Mesodermal cell (in vitro differentiated cells): ENCODE measurements around the gene TBXT.
"Not testable (repeated sequence)": the region's sequence is repeated elsewhere in the genome, so short reads cannot be mapped to it uniquely, and the experiment has no call there.

Experiments
- H3K27ac ChIP-seq: 2 replicates; pipeline ENCODE4 v1.7.0; 2013; ENCODE audit warnings: mild to moderate bottlenecking, low read depth, low read length, moderate library complexity; ENCODE audit not compliant: severe bottlenecking
- H3K36me3 ChIP-seq: 2 replicates; pipeline ENCODE4 v1.7.1; 2013; ENCODE audit warnings: mild to moderate bottlenecking, low read length, moderate library complexity; ENCODE audit not compliant: control insufficient read depth, insufficient read depth
- H3K4me1 ChIP-seq: one replicate; pipeline ENCODE4 v1.7.1; 2013; ENCODE audit warnings: mild to moderate bottlenecking, low read length; ENCODE audit not compliant: insufficient read depth, control insufficient read depth, poor library complexity, severe bottlenecking
- H3K4me3 ChIP-seq: 2 replicates; pipeline ENCODE4 v1.7.0; 2013; ENCODE audit warnings: low read length, control low read depth, mild to moderate bottlenecking; ENCODE audit not compliant: insufficient read depth, poor library complexity, severe bottlenecking; ENCODE audit errors: extremely low read depth
- H3K9me3 ChIP-seq: 2 replicates; pipeline ENCODE4 v1.7.1; 2013; ENCODE audit warnings: mild to moderate bottlenecking, low read length, moderate library complexity; ENCODE audit not compliant: control insufficient read depth
- WGBS, 2 experiments: methylation state at CpG; one replicate each; pipeline ENCODE4 v1.1.5; 2013; ENCODE audit warnings: missing lambda C conversion rate in 2 of 2; ENCODE audit not compliant: insufficient coverage in 2 of 2; 5-methylcytosine and 5-hydroxymethylcytosine counted together

The TBXT gene

GRCh38 chr6:166195860-166196238, 28.2 kb upstream of the TBXT start:
- H3K27ac ChIP-seq = no peak overlapping the region
- no peaks in the 10 kb centered on the region for H3K36me3 ChIP-seq
- H3K4me3 ChIP-seq = no peak overlapping the region
- no peaks in the 10 kb centered on the region for H3K4me1 ChIP-seq
- no peaks in the 10 kb centered on the region for H3K9me3 ChIP-seq
- WGBS, 2 experiments = 87 to 90% methylated on average over 6 to 9 of the region's 10 CpGs

- Histone ChIP-seq H3K27ac (no peak overlapping the region), H3K4me1 (no peaks in the 10 kb centered on the region), H3K36me3 (no peaks in the 10 kb centered on the region), H3K4me3 (no peak overlapping the region), H3K9me3 (no peaks in the 10 kb centered on the region)
- WGBS, 2 experiments = 64 to 75% methylated on average over 10 to 12 of the region's 13 CpGs
Measured at GRCh38 chr6:166194914-166195859, 27.5 kb upstream of the TBXT start.

- H3K4me1 ChIP-seq = no peaks in the 10 kb centered on the region
- no peaks in the 10 kb centered on the region for H3K36me3 ChIP-seq
- no peak overlapping the region for H3K4me3 ChIP-seq
- no peaks in the 10 kb centered on the region for H3K9me3 ChIP-seq
- no peak overlapping the region for H3K27ac ChIP-seq
- 87 to 95% methylated on average over 3 to 5 of the region's 5 CpGs for WGBS, 2 experiments
Measured at GRCh38 chr6:166192557-166192956, 24.9 kb upstream of the TBXT start.

- Histone ChIP-seq H3K4me3 (no peak overlapping the region), H3K27ac (no peak overlapping the region), H3K9me3 (no peaks in the 10 kb centered on the region), H3K4me1 (no peaks in the 10 kb centered on the region), H3K36me3 (no peaks in the 10 kb centered on the region)
- 91 to 92% methylated on average over 6 to 10 of the region's 10 CpGs for WGBS, 2 experiments
Measured at GRCh38 chr6:166192136-166192535, 24.5 kb upstream of the TBXT start.

- 93 to 98% methylated on average over 3 to 4 of the region's 6 CpGs for WGBS, 2 experiments
- no peaks in the 10 kb centered on the region for H3K4me1 ChIP-seq
- no peak overlapping the region for H3K27ac ChIP-seq
- H3K4me3 ChIP-seq = no peak overlapping the region
- H3K9me3 ChIP-seq = no peaks in the 10 kb centered on the region
- no peaks in the 10 kb centered on the region for H3K36me3 ChIP-seq
Measured at GRCh38 chr6:166179704-166180103, 12.1 kb upstream of the TBXT start.

- 91 to 94% methylated on average over 2 of the region's 2 CpGs for WGBS, 2 experiments
- Histone ChIP-seq H3K4me1 (peaks cover 9% of the 10 kb centered on the region), H3K36me3 (no peaks in the 10 kb centered on the region), H3K27ac (no peak overlapping the region), H3K9me3 (no peaks in the 10 kb centered on the region), H3K4me3 (no peak overlapping the region)
Measured at GRCh38 chr6:166176106-166176505, 8.5 kb upstream of the TBXT start.

GRCh38 chr6:166175093-166175492, 7.4 kb upstream of the TBXT start:
- H3K4me1 ChIP-seq = peaks cover 12% of the 10 kb centered on the region
- H3K4me3 ChIP-seq, H3K36me3 ChIP-seq, H3K27ac ChIP-seq, H3K9me3 ChIP-seq: not testable (repeated sequence)
- no CpG with 5 or more reads among the region's 3 CpGs for WGBS, 2 experiments

DNA sequence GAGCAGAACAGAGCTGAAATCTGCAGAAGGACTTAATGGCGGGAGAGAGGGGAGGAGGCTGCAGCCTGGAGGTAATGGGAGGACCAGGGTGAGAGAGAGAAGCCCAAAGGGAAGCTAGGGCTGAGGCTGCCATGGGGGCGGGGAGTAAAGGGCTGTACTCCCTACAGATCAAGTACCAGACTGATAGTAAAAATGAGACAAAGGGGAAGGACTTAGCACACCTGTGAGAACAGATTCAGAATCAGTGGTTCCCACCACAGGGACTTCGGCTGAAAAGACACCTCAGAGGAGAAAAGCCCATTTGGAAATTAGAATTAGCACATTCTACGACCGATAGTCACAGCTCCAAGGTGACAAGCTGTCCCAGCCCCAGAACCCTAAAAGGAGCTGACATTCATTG, 6.4 kb upstream of the TBXT start:
- 44 to 73% methylated on average over 1 to 3 of the region's 5 CpGs for WGBS, 2 experiments
- H3K27ac ChIP-seq = no peak overlapping the region
- no peaks in the 10 kb centered on the region for H3K9me3 ChIP-seq
- H3K4me3 ChIP-seq = no peak overlapping the region
- no peaks in the 10 kb centered on the region for H3K36me3 ChIP-seq
- H3K4me1 ChIP-seq = peaks cover 19% of the 10 kb centered on the region

DNA sequence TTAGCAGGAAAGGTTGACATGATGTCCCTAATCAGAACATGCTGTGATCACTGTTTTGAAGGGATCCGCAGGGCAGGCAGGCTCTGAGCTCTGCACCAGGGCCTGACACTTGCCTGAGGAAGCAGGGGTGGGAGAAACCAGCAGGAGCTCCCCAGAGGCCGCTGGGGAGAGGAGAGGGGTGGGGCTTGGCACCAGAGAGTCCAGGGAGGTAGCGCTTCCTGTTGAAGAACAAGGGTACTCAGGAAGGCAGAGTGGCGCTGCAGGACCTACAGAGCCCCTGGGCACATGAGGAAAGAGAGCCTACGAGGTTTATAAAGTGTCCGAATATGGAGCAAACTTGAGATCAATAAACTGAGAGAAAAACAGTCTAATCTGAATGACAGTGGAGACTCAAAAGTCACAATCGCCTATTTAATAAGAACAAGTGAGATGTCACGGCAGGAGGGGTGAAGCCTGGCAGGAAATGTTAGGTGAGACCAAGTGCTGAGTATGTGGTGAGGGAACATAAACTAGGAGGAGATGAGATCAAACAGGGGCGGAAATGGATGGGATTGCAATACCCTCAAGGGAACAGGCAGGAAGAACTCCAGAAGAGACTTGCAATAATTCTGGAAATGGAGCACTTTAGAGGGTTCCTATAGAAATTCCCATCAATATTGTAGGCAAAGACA, 5.8 kb upstream of the TBXT start:
- no peak overlapping the region for H3K27ac ChIP-seq
- no peaks in the 10 kb centered on the region for H3K36me3 ChIP-seq
- 11 to 16% methylated on average over 9 of the region's 9 CpGs for WGBS, 2 experiments
- H3K9me3 ChIP-seq = no peaks in the 10 kb centered on the region
- no peak overlapping the region for H3K4me3 ChIP-seq
- H3K4me1 ChIP-seq = peaks cover 19% of the 10 kb centered on the region

GRCh38 chr6:166172546-166172945, 4.9 kb upstream of the TBXT start:
- H3K4me1 ChIP-seq = peaks cover 25% of the 10 kb centered on the region
- no peaks in the 10 kb centered on the region for H3K9me3 ChIP-seq
- H3K4me3 ChIP-seq = no peak overlapping the region
- H3K36me3 ChIP-seq = no peaks in the 10 kb centered on the region
- 49 to 78% methylated on average over 2 to 3 of the region's 3 CpGs for WGBS, 2 experiments
- H3K27ac ChIP-seq = no peak overlapping the region
